CD4-positive, alpha-beta T cell (primary cell): ENCODE results near the gene COL23A1. TPM values are rescaled to one million over a fixed set of nuclear protein-coding genes. Genes with fewer than 3 reads are reported as not detected.
"Not testable (repeated sequence)": the region's sequence is repeated elsewhere in the genome, so short reads cannot be mapped to it uniquely, and the experiment has no call there.

Experiments
- ATAC-seq: fragments of 200-7000 bp; cut with Tn5 transposase; one replicate; pipeline ENCODE4 v1.10.0; 2022; ENCODE audit warnings: mild to moderate bottlenecking; ENCODE audit not compliant: poor library complexity
- CTCF ChIA-PET: fragments of 350-600 bp; sonication (Branson Sonifier 250); formaldehyde crosslinking; loops from one replicate; lab custom pipeline; 2021; ENCODE audit warnings: antibody characterized with exemption, inconsistent platforms; lab: Charles Lee
- POLR2A ChIA-PET: fragments of 350-600 bp; sonication (Branson Sonifier 250); formaldehyde crosslinking; loops from one replicate; lab custom pipeline; 2021; ENCODE audit warnings: antibody characterized with exemption, inconsistent platforms; lab: Charles Lee
- DNase-seq, 14 experiments: peaks; one replicate each; pipeline ENCODE4 v3.0.0-alpha.2; 2013 to 2020; ENCODE audit warnings: mixed read lengths in 2 of 14
- H3K27ac ChIP-seq, 2 donors: one replicate each; pipeline versions ENCODE4 v1.5.1 to v1.7.0; 2013; ENCODE audit warnings: low read length in 2 of 2, low read depth in 1 of 2, mild to moderate bottlenecking in 1 of 2
- H3K27me3 ChIP-seq, 2 experiments: 1 replicate in 1 of 2; 2 replicates in 1 of 2; pipeline versions ENCODE4 v1.6.1 to v1.7.0; 2013; ENCODE audit warnings: low read length in 2 of 2, control low read depth in 1 of 2, mild to moderate bottlenecking in 1 of 2, moderate library complexity in 1 of 2; ENCODE audit not compliant: insufficient read depth in 2 of 2, control insufficient read depth in 1 of 2
- H3K36me3 ChIP-seq: one replicate; pipeline ENCODE4 v1.6.1; 2013; ENCODE audit warnings: low read length, control low read depth; ENCODE audit not compliant: insufficient read depth
- H3K4me1 ChIP-seq: one replicate; pipeline ENCODE4 v1.6.1; 2013; ENCODE audit warnings: low read length, control low read depth; ENCODE audit not compliant: insufficient read depth
- H3K4me3 ChIP-seq: one replicate; pipeline ENCODE4 v1.5.1; 2013; ENCODE audit warnings: mild to moderate bottlenecking, low read length, moderate library complexity
- H3K9me3 ChIP-seq, 2 experiments: 1 replicate in 1 of 2; 2 replicates in 1 of 2; pipeline versions ENCODE4 v1.6.1 to v1.7.0; 2013; ENCODE audit warnings: low read length in 2 of 2, mild to moderate bottlenecking in 2 of 2, control low read depth in 1 of 2, moderate library complexity in 1 of 2; ENCODE audit not compliant: control insufficient read depth in 1 of 2, insufficient read depth in 1 of 2
- H3K27ac Mint-ChIP-seq: one replicate; pipeline ENCODE4 v1.8.0; 2020; ENCODE audit warnings: mixed read lengths
- H3K27me3 Mint-ChIP-seq: one replicate; pipeline ENCODE4 v1.8.0; 2021; ENCODE audit warnings: mixed read lengths
- H3K36me3 Mint-ChIP-seq: one replicate; pipeline ENCODE4 v1.8.0; 2021; ENCODE audit warnings: low read depth, mixed read lengths
- H3K4me1 Mint-ChIP-seq: one replicate; pipeline ENCODE4 v1.8.0; 2021; ENCODE audit warnings: low read depth, mixed read lengths
- H3K4me3 Mint-ChIP-seq: one replicate; pipeline ENCODE4 v1.8.0; 2020; ENCODE audit warnings: mild to moderate bottlenecking, mixed read lengths
- H3K9me3 Mint-ChIP-seq: one replicate; pipeline ENCODE4 v1.8.0; 2020; ENCODE audit warnings: mixed read lengths
- CTCF ChIP-seq: fragments of 200-600 bp; IDR thresholded peaks from one replicate; pipeline ENCODE4 v1.8.0; 2022; ENCODE audit warnings: antibody characterized with exemption, mild to moderate bottlenecking
- intact Hi-C, 2 experiments: fragments of 100-400 bp; cut with DNase I in 1 of 2; cut with micrococcal nuclease in 1 of 2; formaldehyde crosslinking; loops; one replicate each; pipeline versions ENCODE4 v1.15.1 to v1.9.0; 2023 to 2025; cut with DNase I, micrococcal nuclease
- total RNA-seq, 174 experiments: library from RNA in 2 of 174; stranded (reverse) in 2 of 174; gene quantifications; one replicate each; pipeline ENCODE4 v1.2.3 and lab custom pipeline; 2021 to 2026

The COL23A1 gene
- total RNA-seq, 2 experiments from 2014 or later = not detected

DNA sequence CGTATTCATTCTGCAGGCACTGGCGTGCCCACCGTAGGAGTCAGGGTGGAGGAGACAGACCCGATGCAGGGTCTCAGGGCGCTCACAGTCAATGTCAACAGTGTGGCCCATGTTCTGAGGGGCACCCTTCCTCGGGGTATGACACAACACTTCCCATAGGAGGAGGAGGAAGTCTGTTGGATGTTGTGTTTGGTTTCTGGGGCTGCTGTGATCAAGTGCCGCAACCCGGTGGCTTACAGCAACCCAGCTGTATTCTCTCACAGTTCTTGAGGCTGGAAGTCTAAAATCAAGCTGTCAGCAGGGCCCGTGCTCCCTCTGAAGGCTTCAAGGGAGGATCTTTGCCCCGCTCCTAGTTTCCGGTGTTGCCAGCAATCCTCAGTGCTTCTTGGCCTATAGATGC is 391.5 kb downstream of the COL23A1 start:
- no peak overlapping the region for H3K4me3 Mint-ChIP-seq
- H3K27ac Mint-ChIP-seq = no peak overlapping the region
- Histone ChIP-seq H3K36me3 (no peaks in the 10 kb centered on the region), H3K27me3 (no peaks in the 10 kb centered on the region), H3K9me3 (no peaks in the 10 kb centered on the region), H3K27ac (no peak overlapping the region), H3K4me1 (peaks cover 9% of the 10 kb centered on the region), H3K4me3 (no peak overlapping the region)
- DNase-seq (no peak), ATAC-seq (no peak)
- peaks cover under 1% of the 10 kb centered on the region for H3K27me3 Mint-ChIP-seq
- TF ChIP-seq CTCF = no peak
- intact Hi-C loops = no loop called here
- H3K4me1 Mint-ChIP-seq = no peaks in the 10 kb centered on the region
- no peaks in the 10 kb centered on the region for H3K36me3 Mint-ChIP-seq
- ChIA-PET CTCF (no interaction called here), POLR2A (no interaction called here)
- H3K9me3 Mint-ChIP-seq = no peaks in the 10 kb centered on the region

- H3K4me1 Mint-ChIP-seq, POLR2A ChIA-PET, DNase-seq, ATAC-seq, H3K27me3 ChIP-seq, CTCF ChIA-PET, H3K27ac ChIP-seq, H3K9me3 Mint-ChIP-seq, H3K27me3 Mint-ChIP-seq, H3K36me3 Mint-ChIP-seq, H3K9me3 ChIP-seq, H3K4me3 Mint-ChIP-seq, intact Hi-C loops, H3K36me3 ChIP-seq, H3K27ac Mint-ChIP-seq, H3K4me3 ChIP-seq: not testable (repeated sequence)
- peaks cover 12% of the 10 kb centered on the region for H3K4me1 ChIP-seq
These were observed 392.0 kb downstream of the COL23A1 start for GRCh38 chr5:178198151-178198550.

DNA sequence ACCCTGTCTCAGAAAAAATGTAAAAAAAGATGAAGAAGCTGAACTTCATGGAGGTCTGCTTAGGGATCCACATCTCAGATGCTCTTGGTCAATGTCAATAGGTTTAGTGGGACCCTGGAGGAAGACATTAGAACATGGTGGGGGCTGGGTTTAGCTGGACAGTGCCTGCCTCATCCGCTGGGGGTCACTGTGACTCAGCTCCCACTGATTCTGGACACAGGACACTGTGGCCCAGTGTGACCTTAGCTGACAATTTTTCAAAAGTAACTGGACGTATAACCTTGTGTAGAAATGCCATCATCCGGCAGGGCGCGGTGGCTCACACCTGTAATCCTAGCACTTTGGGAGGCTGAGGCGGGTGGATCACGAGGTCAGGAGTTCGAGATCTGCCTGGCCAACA is 393.2 kb downstream of the COL23A1 start:
- Histone ChIP-seq H3K36me3 (no peaks in the 10 kb centered on the region), H3K4me3 (no peak overlapping the region), H3K4me1 (peaks cover 14% of the 10 kb centered on the region), H3K9me3 (no peaks in the 10 kb centered on the region), H3K27ac (no peak overlapping the region), H3K27me3 (peaks cover 0 to 2% of the 10 kb centered on the region in 2 experiments)
- no peak for TF ChIP-seq CTCF
- ATAC-seq = no peak
- ChIA-PET POLR2A (no interaction called here), CTCF (no interaction called here)
- Mint-ChIP-seq H3K27me3 (peaks cover 14% of the 10 kb centered on the region), H3K9me3 (no peaks in the 10 kb centered on the region), H3K4me3 (no peak overlapping the region), H3K36me3 (no peaks in the 10 kb centered on the region), H3K4me1 (no peaks in the 10 kb centered on the region), H3K27ac (no peak overlapping the region)
- DNase-seq = no peak
- intact Hi-C loops = no loop called here

DNA sequence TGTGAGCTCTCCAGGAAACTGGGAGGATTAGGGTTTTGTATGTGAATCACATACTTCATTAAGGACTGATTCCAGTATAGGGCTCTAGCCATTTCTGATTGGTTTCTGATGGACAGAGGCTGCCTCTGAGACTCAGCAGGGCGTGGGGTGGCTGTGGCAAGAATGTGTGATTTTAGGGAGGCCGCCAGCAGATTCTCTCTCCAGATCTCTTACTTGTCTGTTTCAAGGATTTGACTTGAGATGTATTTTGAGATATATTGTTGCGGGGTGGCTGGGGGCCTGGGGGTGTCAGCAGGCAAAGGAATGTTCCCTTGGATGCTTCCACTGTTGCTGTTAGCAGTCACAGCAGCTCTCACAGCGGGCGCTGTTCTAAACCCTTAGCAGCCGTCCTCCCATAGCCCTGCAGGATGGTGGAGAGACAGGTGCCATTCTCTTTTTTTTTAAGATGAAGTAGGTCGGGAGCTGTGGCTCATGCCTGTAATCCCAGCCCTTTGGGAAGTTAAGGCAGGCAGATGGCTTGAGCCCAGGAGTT is 393.8 kb downstream of the COL23A1 start:
- DNase-seq = no peak
- ChIA-PET POLR2A (no interaction called here), CTCF (no interaction called here)
- Histone ChIP-seq H3K4me3 (no peak overlapping the region), H3K27me3 (peaks cover 0 to 2% of the 10 kb centered on the region in 2 experiments), H3K4me1 (peaks cover 14% of the 10 kb centered on the region), H3K9me3 (no peaks in the 10 kb centered on the region), H3K36me3 (no peaks in the 10 kb centered on the region), H3K27ac (no peak overlapping the region)
- no peak overlapping the region for H3K4me3 Mint-ChIP-seq
- intact Hi-C loops = no loop called here
- no peaks in the 10 kb centered on the region for H3K4me1 Mint-ChIP-seq
- no peak overlapping the region for H3K27ac Mint-ChIP-seq
- TF ChIP-seq CTCF = no peak
- H3K36me3 Mint-ChIP-seq = no peaks in the 10 kb centered on the region
- peaks cover 14% of the 10 kb centered on the region for H3K27me3 Mint-ChIP-seq
- ATAC-seq = no peak
- no peaks in the 10 kb centered on the region for H3K9me3 Mint-ChIP-seq
